Uterus (tissue), 4 donors: ENCODE measurements around the gene DIP2B. TPM values are rescaled to one million over a fixed set of nuclear protein-coding genes. Genes with fewer than 3 reads are reported as not detected.

Experiments
- DNase-seq, 2 donors: peaks; one replicate each; pipeline ENCODE4 v3.0.0-alpha.2; 2019 to 2020
- H3K27ac ChIP-seq, 2 donors: fragments of 200-600 bp; sonication (generic); 1 replicate in 1 of 2; 2 replicates in 1 of 2; pipeline ENCODE4 v1.5.1; 2016 to 2018
- H3K27me3 ChIP-seq, 2 donors: fragments of 200-600 bp; sonication (generic); one replicate each; pipeline ENCODE4 v1.5.1; 2018 to 2019; ENCODE audit warnings: control low read depth in 1 of 2
- H3K36me3 ChIP-seq, 2 donors: fragments of 200-600 bp; sonication (generic); one replicate each; pipeline ENCODE4 v1.5.1; 2019; ENCODE audit warnings: control low read depth in 1 of 2
- H3K4me1 ChIP-seq, 2 donors: fragments of 200-600 bp; sonication (generic); one replicate each; pipeline ENCODE4 v1.5.1; 2018 to 2019; ENCODE audit warnings: control low read depth in 1 of 2
- H3K4me3 ChIP-seq, 2 donors: fragments of 200-600 bp; sonication (generic); 1 replicate in 1 of 2; 2 replicates in 1 of 2; pipeline ENCODE4 v1.5.1; 2018 to 2019; ENCODE audit warnings: mild to moderate bottlenecking in 1 of 2
- H3K9me3 ChIP-seq, 2 donors: fragments of 200-600 bp; sonication (generic); one replicate each; pipeline ENCODE4 v1.5.1; 2019; ENCODE audit warnings: control low read depth in 1 of 2
- POLR2A ChIP-seq, 2 donors: fragments of 450-650 bp; IDR thresholded peaks; one replicate each; pipeline ENCODE4 v1.6.1; 2016; ENCODE audit warnings: antibody characterized with exemption in 2 of 2, mild to moderate bottlenecking in 1 of 2, moderate library complexity in 1 of 2
- intact Hi-C: fragments of 100-400 bp; cut with DNase I; formaldehyde crosslinking; loops from one replicate; pipeline ENCODE4 v1.15.1; 2023; ENCODE audit warnings: low total_unique reads
- total RNA-seq, 4 donors: library from RNA; depleted of rRNA in 3 of 4; stranded (reverse); fragments of >200 nt in 3 of 4; gene quantifications; one replicate each; pipeline versions ENCODE4 v1.1.0 to v1.2.4, GENCODE V29; 2014 to 2023
- TF ChIP-seq, protein P1 (sequence below), 4 experiments: fragments of 200-600 bp in 2 of 4; fragments of 450-650 bp in 2 of 4; sonication (generic) in 2 of 4; IDR thresholded peaks; one replicate each; pipeline ENCODE4 v1.5.1; 2016 to 2019; ENCODE audit warnings: antibody characterized with exemption in 4 of 4, mild to moderate bottlenecking in 2 of 4, moderate library complexity in 1 of 4
- donor health status: DM: yes; HTN: yes; CAD: no.

Gene DIP2B
- total RNA-seq, 4 donors from 2014 or later: 5.6 to 47.0 (median 14.9) TPM

DNA sequence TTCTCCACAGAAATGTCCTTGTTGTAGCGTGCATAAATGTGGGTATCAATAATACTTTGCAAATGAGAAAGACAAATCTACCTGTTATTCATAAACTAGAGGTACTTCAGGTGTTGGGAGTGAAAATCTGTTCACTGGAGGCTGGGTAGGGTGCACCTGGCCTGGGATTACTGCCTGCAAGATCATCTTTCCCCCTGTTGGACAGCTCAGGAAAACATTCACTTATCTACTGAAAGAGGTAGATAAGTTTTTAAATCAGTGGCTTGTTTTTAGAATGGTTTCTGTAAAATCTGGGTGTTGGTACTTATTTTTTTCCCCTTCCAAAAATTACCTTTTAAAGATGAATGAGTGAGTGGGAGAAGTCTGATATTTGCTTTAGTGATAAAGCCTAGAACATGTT lies 95.6 kb downstream of the DIP2B start:
- intact Hi-C loops: no loop called here
- Histone ChIP-seq H3K36me3 (no peaks in the 10 kb centered on the region), H3K4me3 (no peak overlapping the region), H3K27me3 (no peaks in the 10 kb centered on the region), H3K9me3 (no peaks in the 10 kb centered on the region), H3K27ac (no peak overlapping the region), H3K4me1 (peaks cover 0 to 6% of the 10 kb centered on the region in 2 donors)
- DNase-seq: no peak
- TF ChIP-seq, protein P1, sequence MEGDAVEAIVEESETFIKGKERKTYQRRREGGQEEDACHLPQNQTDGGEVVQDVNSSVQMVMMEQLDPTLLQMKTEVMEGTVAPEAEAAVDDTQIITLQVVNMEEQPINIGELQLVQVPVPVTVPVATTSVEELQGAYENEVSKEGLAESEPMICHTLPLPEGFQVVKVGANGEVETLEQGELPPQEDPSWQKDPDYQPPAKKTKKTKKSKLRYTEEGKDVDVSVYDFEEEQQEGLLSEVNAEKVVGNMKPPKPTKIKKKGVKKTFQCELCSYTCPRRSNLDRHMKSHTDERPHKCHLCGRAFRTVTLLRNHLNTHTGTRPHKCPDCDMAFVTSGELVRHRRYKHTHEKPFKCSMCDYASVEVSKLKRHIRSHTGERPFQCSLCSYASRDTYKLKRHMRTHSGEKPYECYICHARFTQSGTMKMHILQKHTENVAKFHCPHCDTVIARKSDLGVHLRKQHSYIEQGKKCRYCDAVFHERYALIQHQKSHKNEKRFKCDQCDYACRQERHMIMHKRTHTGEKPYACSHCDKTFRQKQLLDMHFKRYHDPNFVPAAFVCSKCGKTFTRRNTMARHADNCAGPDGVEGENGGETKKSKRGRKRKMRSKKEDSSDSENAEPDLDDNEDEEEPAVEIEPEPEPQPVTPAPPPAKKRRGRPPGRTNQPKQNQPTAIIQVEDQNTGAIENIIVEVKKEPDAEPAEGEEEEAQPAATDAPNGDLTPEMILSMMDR (IDR thresholded peaks at IDR 0.05): no peak
- TF ChIP-seq POLR2A (IDR thresholded peaks at IDR 0.05): no peak

DNA sequence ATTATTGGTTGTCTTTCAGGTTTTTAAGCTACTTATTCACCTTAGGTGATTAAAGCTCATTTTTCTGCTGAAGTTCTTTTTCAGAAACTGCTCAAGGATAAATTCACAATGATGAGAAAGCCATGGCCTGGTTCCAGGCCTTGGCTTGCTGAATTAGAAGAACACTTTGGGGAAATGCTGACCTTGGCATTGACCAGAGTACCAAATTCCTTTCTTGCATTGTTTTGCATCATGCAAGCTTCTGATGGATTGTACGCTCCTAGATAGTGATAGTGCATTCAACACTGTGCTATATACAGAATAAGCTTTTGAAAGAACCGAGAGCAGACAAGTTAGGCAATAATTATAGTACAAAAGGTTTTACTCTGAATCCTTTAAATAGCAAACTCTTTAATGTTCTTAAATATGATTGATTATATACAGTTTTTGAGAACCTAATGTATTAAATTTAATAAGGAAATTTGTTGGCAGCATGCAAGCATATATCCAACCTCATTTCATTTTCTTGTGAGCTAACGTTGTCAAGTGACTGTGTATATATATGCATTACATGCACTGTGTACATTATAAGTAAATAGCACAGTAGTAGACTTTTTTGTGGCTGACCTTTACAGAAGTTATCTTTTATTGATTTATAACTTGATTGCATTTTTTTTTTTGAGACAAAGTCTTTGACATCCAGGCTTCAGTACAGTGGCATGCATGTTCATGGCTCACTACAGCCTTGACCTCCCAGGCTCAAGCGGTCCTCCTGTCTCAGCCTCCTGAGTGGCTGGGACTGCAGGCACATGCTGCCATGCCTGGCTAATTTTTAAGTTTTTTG lies 99.2 kb downstream of the DIP2B start:
- Histone ChIP-seq H3K36me3 (no peaks in the 10 kb centered on the region), H3K27ac (no peak overlapping the region), H3K4me3 (no peak overlapping the region), H3K27me3 (no peaks in the 10 kb centered on the region), H3K4me1 (no peaks in the 10 kb centered on the region), H3K9me3 (no peaks in the 10 kb centered on the region)
- TF ChIP-seq, protein P1 (IDR thresholded peaks at IDR 0.05): no peak
- no peak for TF ChIP-seq POLR2A (IDR thresholded peaks at IDR 0.05)
- intact Hi-C loops: no loop called here
- DNase-seq: peak in 1 of 2 donors; percentile 31

DNA sequence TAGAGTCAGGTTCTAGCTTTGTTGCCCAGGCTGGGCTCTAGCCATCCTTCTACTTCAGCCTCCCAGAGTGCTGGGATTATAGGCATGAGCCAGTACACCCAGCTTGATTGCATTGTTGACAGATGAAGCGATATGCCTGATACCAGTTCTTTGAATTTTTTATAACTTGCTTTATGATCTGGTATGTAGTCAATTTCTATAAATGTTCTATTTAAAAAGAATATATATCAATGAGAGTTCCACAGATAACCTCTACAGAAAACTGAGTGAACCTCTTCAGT lies 99.8 kb downstream of the DIP2B start:
- Histone ChIP-seq H3K27ac (no peak overlapping the region), H3K36me3 (no peaks in the 10 kb centered on the region), H3K9me3 (no peaks in the 10 kb centered on the region), H3K4me3 (no peak overlapping the region), H3K27me3 (no peaks in the 10 kb centered on the region), H3K4me1 (no peaks in the 10 kb centered on the region)
- no peak for TF ChIP-seq POLR2A (IDR thresholded peaks at IDR 0.05)
- TF ChIP-seq, protein P1 (IDR thresholded peaks at IDR 0.05): no peak
- DNase-seq: no peak
- intact Hi-C loops: no loop called here

DNA sequence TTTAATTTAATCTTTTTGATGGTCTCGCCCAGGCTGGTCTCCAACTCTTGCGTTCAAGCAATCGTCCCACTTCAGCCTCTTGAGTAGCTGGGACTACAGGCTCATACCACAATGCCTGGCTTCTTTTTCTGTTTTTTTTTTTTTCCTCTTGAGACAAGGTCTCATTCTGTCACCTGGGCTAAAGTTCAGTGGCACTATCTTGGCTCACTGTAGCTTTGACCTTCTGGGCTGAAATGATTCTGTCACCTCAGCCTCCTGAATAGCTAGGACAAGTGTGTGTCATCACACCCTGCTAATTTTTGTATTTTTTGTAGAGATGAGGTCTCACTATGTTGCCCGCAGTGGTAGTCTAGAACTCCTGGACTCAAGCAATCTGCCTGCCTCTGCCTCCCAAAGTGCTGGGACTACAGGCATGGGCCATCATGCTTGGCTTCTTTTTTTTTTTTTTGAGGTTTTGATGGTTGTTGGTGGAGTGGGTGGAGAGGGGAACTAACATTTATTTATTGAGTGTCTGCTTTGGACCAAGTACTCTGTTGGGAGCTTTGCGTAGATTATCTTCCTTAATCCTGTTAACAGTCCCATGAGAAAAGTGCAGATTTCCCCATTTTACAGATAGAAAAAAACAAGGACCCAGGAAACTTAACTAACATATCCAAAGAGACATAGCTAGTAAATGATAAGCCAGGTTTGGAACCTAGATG lies 102.0 kb downstream of the DIP2B start:
- Histone ChIP-seq H3K9me3 (no peaks in the 10 kb centered on the region), H3K27ac (no peak overlapping the region), H3K4me1 (no peaks in the 10 kb centered on the region), H3K4me3 (no peak overlapping the region), H3K36me3 (no peaks in the 10 kb centered on the region), H3K27me3 (no peaks in the 10 kb centered on the region)
- intact Hi-C loops: no loop called here
- DNase-seq: no peak
- TF ChIP-seq, protein P1 (IDR thresholded peaks at IDR 0.05): no peak
- TF ChIP-seq POLR2A (IDR thresholded peaks at IDR 0.05): no peak

DNA sequence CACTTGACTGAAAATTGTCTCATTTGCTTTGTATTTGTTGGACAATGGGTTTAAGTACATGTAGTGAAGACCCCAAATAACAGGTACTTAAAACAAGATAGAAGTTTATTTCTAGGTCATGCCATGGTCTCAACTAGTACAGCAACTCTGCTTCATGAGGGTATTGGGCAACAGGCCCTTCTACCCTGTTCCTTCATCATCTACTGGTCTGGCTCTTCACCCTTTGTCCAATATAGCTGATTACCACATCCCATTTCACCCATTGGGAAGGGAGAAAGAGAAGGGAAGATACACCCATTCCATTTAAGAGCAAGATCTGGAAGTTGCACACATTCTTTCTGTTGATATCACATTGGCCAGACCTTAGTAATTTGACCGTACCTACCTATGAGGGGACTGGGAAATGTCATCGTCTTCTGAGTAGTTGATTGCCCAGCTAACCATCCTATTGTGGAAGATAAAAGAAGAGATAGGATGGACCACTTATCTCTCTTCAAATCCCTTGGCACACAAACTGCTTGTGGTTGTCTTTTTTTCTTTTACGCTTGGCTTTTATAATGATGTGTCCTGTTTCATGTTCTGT lies 104.6 kb downstream of the DIP2B start:
- intact Hi-C loops: no loop called here
- H3K4me1 ChIP-seq: peaks cover 2 to 4% of the 10 kb centered on the region in 2 donors

More for the DNA sequence above, 104.6 kb downstream of the DIP2B start:
- Histone ChIP-seq H3K9me3 (no peaks in the 10 kb centered on the region), H3K4me3 (no peak overlapping the region), H3K36me3 (no peaks in the 10 kb centered on the region), H3K27ac (no peak overlapping the region), H3K27me3 (no peaks in the 10 kb centered on the region)
- TF ChIP-seq, protein P1 (IDR thresholded peaks at IDR 0.05): no peak
- no peak for TF ChIP-seq POLR2A (IDR thresholded peaks at IDR 0.05)
- DNase-seq: no peak
